GM12874 (cell line): ENCODE results near the gene CLK2.
A peak's percentile ranks its signal among the peaks of the same experiment; 100 is the strongest.

Experiments
- TF ChIP-seq, protein P1 (sequence below): IDR thresholded peaks from 2 replicates; pipeline ENCODE4 v1.5.1; 2011; ENCODE audit warnings: low read depth, mild to moderate bottlenecking, control low read depth, low read length, moderate library complexity; ENCODE audit not compliant: insufficient read depth

The CLK2 gene

DNA sequence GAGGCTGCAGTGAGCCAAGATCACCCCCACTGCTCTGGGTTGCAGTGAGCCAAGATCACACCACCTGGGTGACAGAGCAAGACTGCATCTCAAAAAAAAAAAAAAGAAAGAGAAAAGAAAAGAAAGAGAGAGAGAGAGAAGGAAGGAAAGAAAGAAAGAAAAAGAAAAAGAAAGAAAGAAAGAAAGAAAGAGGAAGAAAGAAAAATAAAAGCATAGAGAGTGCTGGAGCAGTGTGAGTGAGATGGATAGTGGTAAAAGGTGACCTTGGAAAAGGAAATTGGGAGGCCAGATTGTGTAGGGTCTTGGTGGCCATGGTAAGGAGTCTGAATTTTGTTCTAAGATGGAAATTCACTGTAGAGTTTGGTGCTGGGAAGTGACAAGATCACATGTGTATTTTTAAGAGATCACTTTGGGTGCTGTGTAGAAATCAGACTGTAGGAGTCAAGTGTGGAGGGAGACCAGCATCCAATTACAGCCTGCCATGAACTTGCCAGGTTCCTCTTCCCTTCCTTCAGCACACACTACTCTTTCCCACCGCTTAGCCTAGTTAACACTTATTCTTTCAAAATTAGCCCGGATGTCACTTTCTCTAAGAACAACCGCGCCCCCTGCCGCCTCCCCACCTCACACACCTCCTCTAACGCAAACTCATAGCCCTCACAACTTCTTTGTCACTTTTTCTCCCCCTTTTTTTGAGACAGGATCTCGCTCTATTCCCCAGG lies 47.0 kb downstream of the CLK2 start:
- TF ChIP-seq, protein P1, sequence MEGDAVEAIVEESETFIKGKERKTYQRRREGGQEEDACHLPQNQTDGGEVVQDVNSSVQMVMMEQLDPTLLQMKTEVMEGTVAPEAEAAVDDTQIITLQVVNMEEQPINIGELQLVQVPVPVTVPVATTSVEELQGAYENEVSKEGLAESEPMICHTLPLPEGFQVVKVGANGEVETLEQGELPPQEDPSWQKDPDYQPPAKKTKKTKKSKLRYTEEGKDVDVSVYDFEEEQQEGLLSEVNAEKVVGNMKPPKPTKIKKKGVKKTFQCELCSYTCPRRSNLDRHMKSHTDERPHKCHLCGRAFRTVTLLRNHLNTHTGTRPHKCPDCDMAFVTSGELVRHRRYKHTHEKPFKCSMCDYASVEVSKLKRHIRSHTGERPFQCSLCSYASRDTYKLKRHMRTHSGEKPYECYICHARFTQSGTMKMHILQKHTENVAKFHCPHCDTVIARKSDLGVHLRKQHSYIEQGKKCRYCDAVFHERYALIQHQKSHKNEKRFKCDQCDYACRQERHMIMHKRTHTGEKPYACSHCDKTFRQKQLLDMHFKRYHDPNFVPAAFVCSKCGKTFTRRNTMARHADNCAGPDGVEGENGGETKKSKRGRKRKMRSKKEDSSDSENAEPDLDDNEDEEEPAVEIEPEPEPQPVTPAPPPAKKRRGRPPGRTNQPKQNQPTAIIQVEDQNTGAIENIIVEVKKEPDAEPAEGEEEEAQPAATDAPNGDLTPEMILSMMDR: peak; percentile 72

DNA sequence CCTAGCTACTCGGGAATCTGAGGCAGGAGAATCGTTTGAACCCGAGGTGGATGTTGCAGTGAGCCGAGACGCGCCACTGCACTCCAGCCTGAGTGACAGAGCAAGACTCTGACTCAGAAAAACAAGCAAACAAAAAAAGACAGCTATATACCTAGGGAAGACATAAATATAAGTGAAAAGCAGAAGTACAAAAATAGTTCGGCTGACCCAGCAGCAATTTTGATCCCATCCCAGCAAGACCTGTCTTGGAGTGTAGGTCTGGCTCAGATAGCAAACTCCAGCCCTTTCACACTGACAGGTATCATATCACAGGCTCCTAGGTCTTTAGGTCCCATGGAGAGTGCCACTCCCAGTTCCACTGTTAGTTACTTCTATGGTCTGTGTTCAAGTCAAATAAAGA lies 50.3 kb downstream of the CLK2 start:
- TF ChIP-seq, protein P1: no peak

DNA sequence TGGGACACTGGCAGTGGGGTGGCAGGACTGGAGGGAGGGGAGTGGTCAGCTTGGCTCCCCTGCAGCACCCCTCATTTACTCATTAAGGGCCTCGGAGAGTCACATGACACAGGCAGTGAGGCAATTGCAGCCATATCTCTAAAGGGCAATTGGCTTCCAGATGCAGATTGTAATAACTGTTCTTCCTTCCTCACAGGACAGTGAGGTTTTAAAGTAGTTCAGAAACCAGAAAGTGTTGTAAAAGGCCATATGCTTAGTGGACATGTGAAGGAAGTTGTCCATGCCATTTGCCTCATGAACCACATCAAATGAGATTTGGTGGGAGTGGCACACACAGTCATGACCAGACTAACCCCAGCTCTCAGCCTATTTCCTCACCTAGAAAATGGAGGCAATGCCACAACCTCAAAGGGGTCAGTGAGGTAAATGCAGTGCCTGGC lies 53.7 kb downstream of the CLK2 start:
- TF ChIP-seq, protein P1: no peak

DNA sequence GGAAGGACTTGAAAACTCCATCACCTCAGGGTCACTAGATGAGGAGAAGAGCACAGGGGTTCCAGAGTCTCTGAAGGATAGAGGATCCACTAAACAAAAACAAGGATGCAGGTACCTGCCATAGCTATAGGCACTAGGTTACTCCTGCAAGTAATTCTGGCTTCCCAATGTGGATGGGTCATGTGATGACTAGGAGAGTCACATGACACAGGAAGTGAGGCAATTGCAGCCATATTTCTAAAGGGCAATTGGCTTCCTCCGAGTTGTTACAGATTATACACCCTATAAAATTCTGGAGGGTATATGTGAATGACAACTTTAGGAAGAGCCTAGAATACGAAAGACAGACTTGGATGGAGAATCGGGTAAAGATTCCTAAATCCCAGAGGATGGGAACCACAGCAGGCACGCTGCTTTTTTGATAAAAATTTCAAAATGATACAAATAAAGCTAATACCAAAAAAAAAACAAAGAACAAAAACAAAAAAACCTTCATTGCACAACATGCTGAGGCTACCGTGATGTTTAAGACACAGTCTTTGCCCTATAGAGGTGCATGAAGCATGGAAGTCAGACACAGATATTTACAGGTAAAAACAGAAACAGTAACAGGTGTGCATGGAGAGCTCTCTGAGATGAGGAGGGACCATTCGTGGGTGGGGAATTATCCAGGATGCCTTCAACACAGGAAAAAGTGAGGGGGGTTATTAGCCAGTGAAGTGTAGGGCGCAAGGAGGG lies 54.3 kb downstream of the CLK2 start:
- TF ChIP-seq, protein P1: no peak
